ENCODE results near the gene HMG20A. TPM values are rescaled to one million over a fixed set of nuclear protein-coding genes. Genes with fewer than 3 reads are reported as not detected.

The HMG20A gene
- total and polyA plus RNA-seq, 10 of the 15 experiments (the other 5 are each of a cell fraction or from before 2014, with no cell fraction given), result 30.0 to 98.7 (median 46.8) TPM

- 100% methylated on average over 5 of the region's 5 CpGs for WGBS (ENCODE audit: insufficient coverage, insufficient replicate concordance, low lambda C conversion rate, missing lambda C conversion rate)
- Histone ChIP-seq H3K4me2 (ENCODE audit: control insufficient read depth, insufficient read depth) (no peak overlapping the region), H3K79me2 (ENCODE audit: control insufficient read depth, insufficient read depth, low read length) (no peaks in the 10 kb centered on the region), H2AFZ (ENCODE audit: control insufficient read depth, low read depth, low read length) (no peak overlapping the region), H3K4me3 (no peak overlapping the region), H3K27ac (ENCODE audit: control insufficient read depth, insufficient read depth) (no peak overlapping the region), H3K9ac (ENCODE audit: control insufficient read depth, insufficient read depth, low read length) (no peak overlapping the region), H4K20me1 (ENCODE audit: control insufficient read depth, insufficient read depth) (no peaks in the 10 kb centered on the region), H3K36me3 (ENCODE audit: control insufficient read depth in 2 of 2, insufficient read depth in 2 of 2, low read length in 1 of 2) (peaks cover 8 to 32% of the 10 kb centered on the region in 2 experiments), H3K9me3 (replicated peaks; ENCODE audit: control insufficient read depth, insufficient read depth, low read length) (no peaks in the 10 kb centered on the region), H3K27me3 (replicated peaks in 1 of 2; ENCODE audit: control insufficient read depth in 2 of 2, insufficient read depth in 2 of 2, low read length in 1 of 2) (no peaks in the 10 kb centered on the region), H3K4me1 (ENCODE audit: control insufficient read depth, insufficient read depth, low read length) (no peaks in the 10 kb centered on the region; the same call in 1 of the 2 replicates)
- FAIRE-seq, result no peak
- ATAC-seq, result no peak
- SMC1A ChIA-PET (ENCODE audit: uncharacterized antibody, unreplicated experiment), result interaction anchor here (0.7 to 1.5 kb wide), 5 partner anchors 9 to 357 kb away, joined by 3 to 5 read pairs (median 3); no protein-coding TSS in a partner anchor
- BruUV-seq (replicated peaks), result no TSS peak
- in situ Hi-C loops (cut with MboI) (no loop called here), intact Hi-C loops (cut with micrococcal nuclease; ENCODE audit: unreplicated experiment) (no loop called here)
- RAD21 ChIA-PET (ENCODE audit: unreplicated experiment), result interaction anchor here (0.8 to 1.5 kb wide), 5 partner anchors 47 to 359 kb away, joined by 3 read pairs; no protein-coding TSS in a partner anchor
- TF ChIP-seq RFX5 (IDR thresholded peaks at IDR 0.05; ENCODE audit: low read depth, low read length), result no peak
- no peak for TF ChIP-seq MTA2 (IDR thresholded peaks at IDR 0.05; ENCODE audit: low read depth)
- TF ChIP-seq POLR2AphosphoS2 (IDR thresholded peaks at IDR 0.05; ENCODE audit: low read depth, low read length), result no peak
- TF ChIP-seq PAX8 (IDR thresholded peaks at IDR 0.05), result no peak
- TF ChIP-seq HDAC6 (IDR thresholded peaks at IDR 0.05; ENCODE audit: unreplicated experiment), result no peak
- TF ChIP-seq, protein P1, sequence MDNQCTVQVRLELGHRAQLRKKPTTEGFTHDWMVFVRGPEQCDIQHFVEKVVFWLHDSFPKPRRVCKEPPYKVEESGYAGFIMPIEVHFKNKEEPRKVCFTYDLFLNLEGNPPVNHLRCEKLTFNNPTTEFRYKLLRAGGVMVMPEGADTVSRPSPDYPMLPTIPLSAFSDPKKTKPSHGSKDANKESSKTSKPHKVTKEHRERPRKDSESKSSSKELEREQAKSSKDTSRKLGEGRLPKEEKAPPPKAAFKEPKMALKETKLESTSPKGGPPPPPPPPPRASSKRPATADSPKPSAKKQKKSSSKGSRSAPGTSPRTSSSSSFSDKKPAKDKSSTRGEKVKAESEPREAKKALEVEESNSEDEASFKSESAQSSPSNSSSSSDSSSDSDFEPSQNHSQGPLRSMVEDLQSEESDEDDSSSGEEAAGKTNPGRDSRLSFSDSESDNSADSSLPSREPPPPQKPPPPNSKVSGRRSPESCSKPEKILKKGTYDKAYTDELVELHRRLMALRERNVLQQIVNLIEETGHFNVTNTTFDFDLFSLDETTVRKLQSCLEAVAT (IDR thresholded peaks at IDR 0.05), result no peak
- no peak for TF ChIP-seq IRF3 (IDR thresholded peaks at IDR 0.05)
- TF ChIP-seq SMAD1 (IDR thresholded peaks at IDR 0.05; ENCODE audit: low read depth, partially characterized antibody), result no peak
- TF ChIP-seq NRF1 (conservative IDR thresholded peaks at IDR 0.05; ENCODE audit: low read depth, low read length), result no peak
- CTCF ChIA-PET, result interaction anchor here (1.0 to 1.9 kb wide), 4 partner anchors 21 to 296 kb away, joined by 3 to 6 read pairs (median 3); no protein-coding TSS in a partner anchor
- POLR2A ChIA-PET, result interaction anchor here (0.5 to 0.6 kb wide), 2 partner anchors 54 to 313 kb away, joined by 3 to 7 read pairs; no protein-coding TSS in a partner anchor
- no peak for DNase-seq (ENCODE audit: low read depth, low spot score)
Measured at GRCh38 chr15:77475898-77476297, 55.2 kb downstream of the HMG20A start.
